Neuronal stem cell (in vitro differentiated cells): ENCODE measurements around the gene ITIH3.
A peak's percentile ranks its signal among the peaks of the same experiment; 100 is the strongest.

ENCODE experiments used
- DNase-seq: peaks from one replicate; pipeline ENCODE4 v3.0.0-alpha.2; 2013; ENCODE audit warnings: low spot score
- H2AFZ ChIP-seq: one replicate; pipeline ENCODE4 v1.6.1; 2013; ENCODE audit warnings: mild to moderate bottlenecking, low read length, inconsistent platforms
- H2AK5ac ChIP-seq: 2 replicates; pipeline ENCODE4 v1.6.1; 2013; ENCODE audit warnings: low read depth, mild to moderate bottlenecking, inconsistent platforms, low read length, moderate library complexity, mixed read lengths
- H2BK120ac ChIP-seq: 2 replicates; pipeline ENCODE4 v1.6.1; 2013; ENCODE audit warnings: low read depth, mild to moderate bottlenecking, inconsistent platforms, low read length, moderate library complexity, mixed read lengths
- H2BK12ac ChIP-seq: one replicate; pipeline ENCODE4 v1.6.1; 2013; ENCODE audit warnings: low read length, inconsistent platforms
- H2BK15ac ChIP-seq: 2 replicates; pipeline ENCODE4 v1.6.1; 2013; ENCODE audit warnings: mild to moderate bottlenecking, low read length, inconsistent platforms, mixed read lengths
- H2BK5ac ChIP-seq: one replicate; pipeline ENCODE4 v1.6.1; 2013; ENCODE audit warnings: inconsistent platforms, mild to moderate bottlenecking, low read length, moderate library complexity
- H3K14ac ChIP-seq: one replicate; pipeline ENCODE4 v1.6.1; 2013; ENCODE audit warnings: low read length, inconsistent platforms
- H3K18ac ChIP-seq: 2 replicates; pipeline ENCODE4 v1.6.1; 2013; ENCODE audit warnings: low read length, inconsistent platforms
- H3K23ac ChIP-seq: 2 replicates; pipeline ENCODE4 v1.6.1; 2013; ENCODE audit warnings: low read depth, mild to moderate bottlenecking, mixed read lengths, low read length, inconsistent platforms; ENCODE audit not compliant: poor library complexity
- H3K27ac ChIP-seq: replicated peaks from 3 replicates; pipeline ENCODE4 v1.5.1; 2013; ENCODE audit warnings: low read length, inconsistent platforms
- H3K27me3 ChIP-seq, 3 experiments: 2 replicates each; pipeline ENCODE4 v1.6.1; 2013; ENCODE audit warnings: low read length in 3 of 3, mild to moderate bottlenecking in 2 of 3, inconsistent platforms in 1 of 3, low read depth in 1 of 3, mixed read lengths in 1 of 3, moderate library complexity in 1 of 3; ENCODE audit not compliant: control insufficient read depth in 3 of 3, insufficient read depth in 3 of 3
- H3K36me3 ChIP-seq, 2 donors: replicated peaks in 1 of 2; 2 replicates each; pipeline ENCODE4 v1.6.1; 2013; ENCODE audit warnings: low read length in 2 of 2; ENCODE audit not compliant: control insufficient read depth in 2 of 2, insufficient read depth in 2 of 2
- H3K4ac ChIP-seq: 2 replicates; pipeline ENCODE4 v1.6.1; 2013; ENCODE audit warnings: inconsistent platforms, mild to moderate bottlenecking, low read length, moderate library complexity
- H3K4me1 ChIP-seq, 2 donors: 1 replicate in 1 of 2; 2 replicates in 1 of 2; pipeline ENCODE4 v1.6.1; 2013; ENCODE audit warnings: low read length in 2 of 2, low read depth in 1 of 2; ENCODE audit not compliant: control insufficient read depth in 2 of 2, insufficient read depth in 1 of 2
- H3K4me2 ChIP-seq: one replicate; pipeline ENCODE4 v1.6.1; 2013; ENCODE audit warnings: mild to moderate bottlenecking, low read length, inconsistent platforms; ENCODE audit not compliant: insufficient read depth, poor library complexity, severe bottlenecking
- H3K4me3 ChIP-seq, 2 donors: 2 replicates each; pipeline ENCODE4 v1.5.1; 2013; ENCODE audit warnings: low read length in 2 of 2, mild to moderate bottlenecking in 2 of 2, inconsistent platforms in 1 of 2, moderate library complexity in 1 of 2
- H3K79me1 ChIP-seq: one replicate; pipeline ENCODE4 v1.6.1; 2013; ENCODE audit warnings: low read depth, mild to moderate bottlenecking, inconsistent platforms, low read length, moderate library complexity
- H3K9ac ChIP-seq: one replicate; pipeline ENCODE4 v1.6.1; 2013; ENCODE audit warnings: mild to moderate bottlenecking, low read depth, low read length, inconsistent platforms; ENCODE audit not compliant: poor library complexity
- H3K9me3 ChIP-seq, 2 donors: replicated peaks in 1 of 2; 2 replicates each; pipeline versions ENCODE3 to v1.6.1; 2013; ENCODE audit warnings: low read length in 2 of 2, mild to moderate bottlenecking in 2 of 2, inconsistent platforms in 1 of 2, low read depth in 1 of 2, mixed read lengths in 1 of 2, moderate library complexity in 1 of 2; ENCODE audit not compliant: control insufficient read depth in 2 of 2, insufficient read depth in 1 of 2
- H4K8ac ChIP-seq: one replicate; pipeline ENCODE4 v1.6.1; 2013; ENCODE audit warnings: low read depth, mild to moderate bottlenecking, inconsistent platforms, low read length, moderate library complexity
- H4K91ac ChIP-seq: one replicate; pipeline ENCODE4 v1.6.1; 2013; ENCODE audit warnings: low read length, low read depth, mild to moderate bottlenecking, inconsistent platforms; ENCODE audit not compliant: poor library complexity
- WGBS, 2 donors: extraction: QIAGEN DNeasy Blood & Tissue Kit; methylation state at CpG; one replicate each; pipeline ENCODE4 v1.1.7; 2013; ENCODE audit warnings: missing lambda C conversion rate in 2 of 2, mixed read lengths in 1 of 2; ENCODE audit not compliant: insufficient read length in 2 of 2, insufficient replicate concordance in 1 of 2; ENCODE audit errors: extremely low coverage in 2 of 2; 5-methylcytosine and 5-hydroxymethylcytosine counted together

Gene ITIH3

DNA sequence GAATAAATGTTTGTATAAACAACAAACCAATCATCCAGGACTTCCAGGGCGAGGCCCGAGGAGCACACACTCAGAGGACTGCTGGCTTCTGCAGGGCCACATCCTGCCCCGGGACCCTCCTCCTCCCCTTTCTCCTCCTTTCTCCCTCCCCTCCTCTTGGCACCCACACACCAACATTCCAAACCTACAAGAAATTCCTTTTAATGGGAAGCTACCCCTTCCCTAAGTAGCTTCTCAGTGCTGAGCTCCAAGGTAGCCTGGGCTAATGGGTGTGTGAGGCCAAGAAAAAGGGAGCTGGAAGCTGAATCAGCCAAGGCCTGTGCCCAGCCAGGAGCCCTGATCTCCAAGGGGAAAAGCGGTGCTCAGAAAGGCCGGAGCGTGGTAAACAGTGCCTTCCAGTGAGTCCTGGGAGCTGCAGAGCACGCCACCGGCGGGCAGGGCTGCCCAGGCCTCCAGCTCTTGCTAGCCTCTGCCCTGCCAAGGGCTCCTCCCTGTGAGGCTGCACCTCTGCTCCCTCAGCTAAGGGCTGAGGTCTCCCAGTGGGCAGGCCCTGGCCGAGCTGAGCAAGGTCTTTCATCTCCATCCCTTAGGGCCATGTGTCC is 3.9 kb downstream of the ITIH3 start:
- H3K27ac ChIP-seq: no peak overlapping the region
- H3K14ac ChIP-seq: no peak overlapping the region
- H4K8ac ChIP-seq: no peak overlapping the region
- no peak overlapping the region for H3K4me3 ChIP-seq
- DNase-seq: no peak
- H2AFZ ChIP-seq: no peak overlapping the region
- no peak overlapping the region for H3K9ac ChIP-seq
- peaks cover 0 to 6% (median 0%) of the 10 kb centered on the region in 3 experiments for H3K27me3 ChIP-seq
- no peak overlapping the region for H2BK5ac ChIP-seq
- H3K79me1 ChIP-seq: no peaks in the 10 kb centered on the region
- no CpG with 5 or more reads among the region's 10 CpGs for WGBS, 2 donors
- peak overlapping the region; percentile 52 for H2BK15ac ChIP-seq
- H3K9me3 ChIP-seq: no peaks in the 10 kb centered on the region
- peak overlapping the region; percentile 4 for H3K23ac ChIP-seq
- peaks cover 4 to 9% of the 10 kb centered on the region in 2 donors for H3K4me1 ChIP-seq
- no peak overlapping the region for H3K4ac ChIP-seq
- peak overlapping the region; percentile 26 for H2BK12ac ChIP-seq
- no peaks in the 10 kb centered on the region for H3K36me3 ChIP-seq
- H3K18ac ChIP-seq: peak overlapping the region; percentile 39
- H2AK5ac ChIP-seq: peak overlapping the region; percentile 30
- H2BK120ac ChIP-seq: no peak overlapping the region
- H3K4me2 ChIP-seq: no peak overlapping the region
- no peak overlapping the region for H4K91ac ChIP-seq

DNA sequence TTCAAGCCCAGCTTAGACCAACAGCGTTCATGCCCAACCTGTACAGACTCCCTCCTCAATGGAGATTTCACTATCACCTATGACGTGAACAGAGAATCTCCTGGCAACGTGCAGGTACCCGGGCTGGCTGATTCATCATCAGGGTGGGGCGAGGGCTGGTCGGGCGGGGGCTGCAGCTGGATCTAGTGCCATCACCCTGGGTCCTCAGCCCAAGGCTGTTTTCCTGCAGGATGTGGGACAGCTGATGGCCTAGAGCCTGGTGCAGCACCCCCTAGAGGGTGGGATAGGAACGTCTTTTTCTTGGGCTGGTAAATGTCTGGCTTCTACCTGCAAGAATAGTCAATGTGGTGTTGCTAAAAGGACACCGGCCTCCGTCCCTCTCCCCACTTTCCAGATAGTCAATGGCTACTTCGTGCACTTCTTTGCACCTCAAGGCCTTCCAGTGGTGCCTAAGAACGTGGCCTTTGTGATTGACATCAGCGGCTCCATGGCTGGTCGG is 4.4 kb downstream of the ITIH3 start:
- H2BK12ac ChIP-seq: peak overlapping the region; percentile 26
- no peak overlapping the region for H4K91ac ChIP-seq
- H3K79me1 ChIP-seq: no peaks in the 10 kb centered on the region
- H3K4me1 ChIP-seq: peaks cover 4 to 9% of the 10 kb centered on the region in 2 donors
- no CpG with 5 or more reads among the region's 14 CpGs for WGBS, 2 donors
- DNase-seq: no peak
- no peak overlapping the region for H2AFZ ChIP-seq
- no peak overlapping the region for H2BK5ac ChIP-seq
- H3K4ac ChIP-seq: no peak overlapping the region
- H3K27me3 ChIP-seq: peaks cover 0 to 6% (median 0%) of the 10 kb centered on the region in 3 experiments
- H3K23ac ChIP-seq: no peak overlapping the region
- no peaks in the 10 kb centered on the region for H3K36me3 ChIP-seq
- no peak overlapping the region for H3K27ac ChIP-seq
- H2BK120ac ChIP-seq: no peak overlapping the region
- H2BK15ac ChIP-seq: peak overlapping the region; percentile 52
- no peak overlapping the region for H3K18ac ChIP-seq
- H3K9me3 ChIP-seq: no peaks in the 10 kb centered on the region
- H3K14ac ChIP-seq: no peak overlapping the region
- H2AK5ac ChIP-seq: peak overlapping the region; percentile 30
- no peak overlapping the region for H3K9ac ChIP-seq
- H3K4me3 ChIP-seq: no peak overlapping the region
- no peak overlapping the region for H3K4me2 ChIP-seq
- H4K8ac ChIP-seq: no peak overlapping the region

DNA sequence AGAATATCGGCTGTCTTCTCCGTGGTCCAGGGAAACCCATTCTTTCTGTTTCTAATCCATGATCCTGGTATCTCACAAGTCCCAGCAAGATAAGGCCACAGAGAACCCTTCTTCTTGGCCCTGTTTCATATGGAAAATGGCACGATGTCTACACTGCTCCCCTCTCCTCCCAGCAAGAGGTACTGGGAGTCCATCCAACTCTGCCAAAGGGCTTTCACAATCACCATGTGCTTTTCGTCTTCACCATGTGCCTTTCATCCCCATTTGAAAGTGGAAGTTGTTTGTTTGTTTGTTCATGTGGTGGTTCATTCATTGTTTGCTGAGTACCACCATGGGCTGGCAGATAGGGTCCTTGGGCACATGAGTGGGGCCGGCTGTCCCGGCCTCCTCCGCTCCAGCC is 5.5 kb downstream of the ITIH3 start:
- Histone ChIP-seq H2BK12ac (no peak overlapping the region), H2AFZ (no peak overlapping the region), H3K4me1 (no peaks in the 10 kb centered on the region), H3K4me3 (no peak overlapping the region), H3K27me3 (peaks cover 0 to 6% (median 0%) of the 10 kb centered on the region in 3 experiments), H3K9ac (no peak overlapping the region), H3K4me2 (no peak overlapping the region), H2BK5ac (no peak overlapping the region), H3K79me1 (no peaks in the 10 kb centered on the region), H3K9me3 (no peaks in the 10 kb centered on the region), H3K14ac (no peak overlapping the region), H3K23ac (no peak overlapping the region), H3K27ac (no peak overlapping the region), H3K18ac (no peak overlapping the region), H4K8ac (no peak overlapping the region), H2BK120ac (no peak overlapping the region), H3K36me3 (no peaks in the 10 kb centered on the region), H4K91ac (no peak overlapping the region), H2AK5ac (no peak overlapping the region), H3K4ac (no peak overlapping the region), H2BK15ac (no peak overlapping the region)
- no peak for DNase-seq
- no CpG with 5 or more reads among the region's 7 CpGs for WGBS, 2 donors

DNA sequence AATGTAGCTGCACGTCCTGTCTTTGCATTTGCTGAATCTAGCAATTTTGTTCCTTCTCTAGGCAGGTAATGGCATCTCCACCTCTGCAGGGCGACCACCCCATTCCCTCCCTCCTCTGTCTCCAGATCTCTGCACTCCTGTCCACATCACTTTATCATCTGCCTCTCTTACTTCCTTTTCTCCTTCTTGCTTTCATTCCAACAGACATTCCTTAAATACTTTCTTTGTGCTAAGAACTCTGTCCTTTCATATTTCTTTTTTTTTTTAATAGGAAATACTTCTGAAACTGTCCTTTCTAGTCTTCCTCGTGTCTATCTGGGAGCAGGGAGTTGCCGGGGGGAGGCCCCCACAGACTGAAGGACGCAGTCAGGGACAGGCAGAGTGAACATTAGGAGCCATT is 7.2 kb downstream of the ITIH3 start:
- Histone ChIP-seq H3K4me2 (no peak overlapping the region), H3K23ac (no peak overlapping the region), H3K27me3 (peaks cover 0 to 6% (median 0%) of the 10 kb centered on the region in 3 experiments), H3K79me1 (no peaks in the 10 kb centered on the region), H2AFZ (no peak overlapping the region), H3K18ac (no peak overlapping the region), H3K9ac (no peak overlapping the region), H3K4me1 (peaks cover 0 to 3% of the 10 kb centered on the region in 2 donors), H3K27ac (no peak overlapping the region), H4K91ac (no peak overlapping the region), H2BK15ac (peak overlapping the region; percentile 38), H4K8ac (no peak overlapping the region), H3K4ac (no peak overlapping the region), H2BK12ac (no peak overlapping the region), H3K14ac (no peak overlapping the region), H3K36me3 (no peaks in the 10 kb centered on the region), H3K4me3 (no peak overlapping the region), H2BK120ac (no peak overlapping the region), H2BK5ac (no peak overlapping the region), H2AK5ac (no peak overlapping the region), H3K9me3 (peaks cover 0 to 2% of the 10 kb centered on the region in 2 donors)
- WGBS, 2 donors: no CpG with 5 or more reads among the region's 5 CpGs
- DNase-seq: no peak
